Measurements from ENCODE around the gene MTFMT.
A peak's percentile ranks its signal among the peaks of the same experiment; 100 is the strongest.
"Not testable (repeated sequence)": the region's sequence is repeated elsewhere in the genome, so short reads cannot be mapped to it uniquely, and the experiment has no call there.

The MTFMT gene

GRCh38 chr15:65034719-65035118 lies 5.3 kb upstream of the MTFMT start:
- no peak for DNase-seq

DNA sequence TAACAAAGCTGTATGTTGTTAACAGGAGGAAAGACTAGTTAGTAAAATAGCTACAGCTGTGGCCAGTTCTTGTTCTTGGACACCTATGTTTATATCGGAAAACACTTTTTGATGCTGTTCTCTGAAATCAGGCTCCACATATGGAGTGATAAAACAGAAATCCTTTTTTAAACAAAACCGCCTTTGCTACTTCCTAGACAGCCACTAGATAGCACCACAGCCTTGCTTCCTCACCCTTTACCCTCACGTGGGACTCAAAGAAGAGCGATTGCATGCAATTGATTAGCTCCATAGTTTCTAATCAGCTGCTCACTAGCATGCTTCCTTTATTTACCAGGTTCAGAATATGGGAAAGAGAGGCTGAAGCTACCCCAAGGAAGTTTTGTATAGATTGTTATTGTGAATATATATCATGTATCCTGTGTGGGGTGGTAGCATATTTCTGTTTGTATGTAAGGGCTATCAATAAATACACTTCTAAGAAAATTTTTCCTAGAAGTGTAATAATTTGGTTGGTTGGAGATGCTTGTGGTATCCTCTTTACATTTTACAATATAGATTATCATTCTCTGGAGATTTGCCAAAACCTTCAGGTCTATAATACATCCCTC lies 4.3 kb upstream of the MTFMT start:
- peak in 1 of 2 experiments; percentile 6 for DNase-seq

- DNase-seq = peak; percentile 9 to 45
These were observed 3.5 kb upstream of the MTFMT start for GRCh38 chr15:65032801-65033537.

DNA sequence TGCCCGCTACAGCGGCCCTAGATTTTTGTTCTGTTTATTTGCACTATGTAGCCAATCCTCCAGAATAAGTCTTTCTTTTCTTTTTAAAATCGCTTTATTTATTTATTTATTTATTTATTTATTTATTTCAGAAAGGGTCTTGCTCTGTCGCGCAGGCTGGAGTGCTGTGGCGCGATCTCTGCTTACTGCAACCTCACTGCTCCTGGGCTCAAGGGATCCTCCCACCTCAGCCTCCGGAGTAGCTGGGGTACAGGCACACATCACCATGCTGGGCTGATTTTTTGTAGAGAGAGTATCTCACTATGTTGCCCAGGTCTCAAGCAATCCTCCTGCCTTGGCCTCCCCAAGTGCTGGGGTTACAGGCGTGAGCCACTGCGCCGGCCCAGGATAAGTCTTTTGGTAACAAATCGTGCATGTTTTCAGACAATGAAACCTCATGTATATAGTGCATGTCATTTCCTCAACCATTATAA lies 333 bp upstream of the MTFMT start:
- no peak for DNase-seq

GRCh38 chr15:65028338-65028737 lies 1.1 kb downstream of the MTFMT start:
- DNase-seq = no peak

DNA sequence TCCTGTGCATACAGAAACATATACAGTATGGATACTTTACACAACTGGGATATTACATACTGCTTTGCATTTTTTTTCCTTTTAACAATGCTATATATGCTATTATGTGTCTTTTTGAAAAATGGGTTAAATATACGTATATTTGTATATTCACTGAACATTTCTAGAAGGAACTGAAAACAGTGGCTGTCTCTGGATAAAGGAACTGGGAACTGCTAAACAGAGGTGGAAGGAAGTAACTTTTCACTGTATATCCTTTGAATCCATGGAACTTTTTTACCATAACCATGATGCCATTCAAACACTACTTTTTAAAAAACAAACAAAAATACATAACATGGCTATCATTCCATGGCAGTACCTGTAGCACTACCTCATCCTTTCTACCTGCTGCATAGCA lies 1.8 kb downstream of the MTFMT start:
- no peak for DNase-seq

DNA sequence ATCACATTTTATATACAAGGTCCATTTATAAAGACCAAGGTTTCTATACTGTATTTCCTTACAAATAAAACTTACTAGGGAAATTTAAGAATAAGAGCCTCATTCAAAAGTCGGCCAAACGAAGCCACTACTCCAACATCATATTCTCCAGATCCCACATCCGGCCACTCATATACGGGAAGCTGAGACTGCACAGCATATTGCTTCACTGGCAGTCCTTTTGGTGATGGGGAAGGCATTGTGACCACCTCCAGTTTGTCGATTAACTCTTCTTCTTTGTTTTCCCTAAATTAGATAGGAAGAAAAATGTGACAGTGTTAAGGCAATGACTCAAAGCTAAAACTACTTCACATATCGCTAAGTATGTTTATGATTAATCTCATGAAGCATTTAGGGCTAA lies 2.7 kb downstream of the MTFMT start:
- DNase-seq = no peak

- DNase-seq = no peak
These were observed 8.0 kb downstream of the MTFMT start for GRCh38 chr15:65021488-65021887.

GRCh38 chr15:65020419-65020818 lies 9.0 kb downstream of the MTFMT start:
- DNase-seq = no peak

DNA sequence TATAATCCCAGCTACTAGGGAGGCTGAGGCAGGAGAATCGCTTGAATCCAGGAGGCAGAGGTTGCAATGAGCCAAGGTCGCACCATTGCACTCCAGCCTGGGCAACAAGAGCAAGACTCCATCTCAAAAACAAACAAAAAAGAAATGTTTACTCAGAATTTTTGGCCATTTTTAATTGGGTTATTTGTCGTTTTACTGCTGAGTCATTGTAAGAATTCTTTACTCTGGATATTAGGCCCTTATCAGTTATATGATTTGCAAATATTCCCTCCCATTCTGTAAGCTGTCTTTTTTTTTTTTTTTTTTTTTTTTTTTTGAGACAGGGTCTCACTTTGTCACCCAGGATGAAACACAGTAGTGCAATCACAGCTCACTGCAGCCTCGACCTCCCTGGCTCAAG lies 18.2 kb downstream of the MTFMT start:
- DNase-seq = not testable (repeated sequence)

DNA sequence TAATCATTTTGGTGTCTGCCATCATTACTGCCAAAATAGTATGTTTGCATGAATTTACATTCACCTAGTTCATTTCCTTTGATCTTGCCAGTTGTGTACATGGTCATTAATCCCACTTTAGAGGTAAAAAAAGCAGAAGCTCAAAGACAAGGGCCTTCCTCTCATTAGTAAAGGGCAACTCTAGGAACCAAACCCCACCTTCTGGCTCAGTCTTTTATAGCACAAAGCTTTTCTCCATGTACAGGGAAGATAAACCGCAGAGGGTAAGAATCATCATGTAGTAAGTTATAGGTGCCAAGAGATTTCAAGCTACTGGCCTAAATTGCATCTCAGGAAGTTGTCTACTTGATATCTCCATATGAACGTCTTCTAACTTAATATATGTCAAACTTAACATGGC lies 20.5 kb downstream of the MTFMT start:
- no peak for DNase-seq

DNA sequence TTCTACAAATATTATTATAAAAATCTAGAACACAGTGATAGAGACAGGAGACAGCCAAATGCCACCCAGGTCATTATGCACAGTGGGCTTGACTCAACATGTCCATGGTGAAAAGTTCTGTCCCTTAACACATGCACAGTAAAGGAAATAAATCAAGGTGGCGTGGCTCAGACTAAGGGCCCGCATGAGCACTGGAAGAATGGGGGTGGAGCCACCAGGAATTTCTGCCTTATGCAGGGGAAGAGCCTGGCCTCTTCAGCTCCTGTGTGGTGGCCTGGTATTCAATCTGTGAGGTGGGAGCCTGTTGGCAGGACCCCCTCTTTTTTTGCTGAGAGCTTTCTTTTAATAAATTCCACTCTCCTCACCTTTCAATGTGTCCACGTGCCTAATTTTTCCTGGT lies 22.6 kb downstream of the MTFMT start:
- no peak for DNase-seq

GRCh38 chr15:65004993-65005392 lies 24.4 kb downstream of the MTFMT start:
- DNase-seq = no peak

GRCh38 chr15:64997745-64998375 lies 31.6 kb downstream of the MTFMT start:
- DNase-seq = no peak

DNA sequence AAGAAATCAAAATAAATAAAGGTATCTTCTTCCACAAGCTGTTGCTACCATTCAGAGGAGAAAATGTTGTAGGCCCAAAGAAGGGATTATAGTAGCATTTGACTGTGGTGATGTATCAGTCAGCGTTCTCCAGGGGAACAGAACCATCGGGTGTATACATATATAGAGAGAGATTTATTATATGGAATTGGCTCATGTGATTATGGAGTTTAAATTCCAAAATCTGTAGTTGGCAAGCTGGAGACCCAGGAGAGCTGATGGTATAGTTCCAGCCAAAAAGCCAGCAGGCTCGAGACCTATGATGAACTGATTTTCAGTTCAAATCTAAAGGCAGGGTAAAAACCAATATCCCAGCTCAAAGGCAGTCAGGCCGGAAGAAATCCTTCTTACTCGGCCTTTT lies 32.4 kb downstream of the MTFMT start:
- no peak for DNase-seq

GRCh38 chr15:64993290-64993689 lies 36.1 kb downstream of the MTFMT start:
- DNase-seq = no peak

GRCh38 chr15:64991536-64992135 lies 37.8 kb downstream of the MTFMT start:
- no peak for DNase-seq

- no peak for DNase-seq
These were observed 39.3 kb downstream of the MTFMT start for GRCh38 chr15:64990168-64990470.

DNA sequence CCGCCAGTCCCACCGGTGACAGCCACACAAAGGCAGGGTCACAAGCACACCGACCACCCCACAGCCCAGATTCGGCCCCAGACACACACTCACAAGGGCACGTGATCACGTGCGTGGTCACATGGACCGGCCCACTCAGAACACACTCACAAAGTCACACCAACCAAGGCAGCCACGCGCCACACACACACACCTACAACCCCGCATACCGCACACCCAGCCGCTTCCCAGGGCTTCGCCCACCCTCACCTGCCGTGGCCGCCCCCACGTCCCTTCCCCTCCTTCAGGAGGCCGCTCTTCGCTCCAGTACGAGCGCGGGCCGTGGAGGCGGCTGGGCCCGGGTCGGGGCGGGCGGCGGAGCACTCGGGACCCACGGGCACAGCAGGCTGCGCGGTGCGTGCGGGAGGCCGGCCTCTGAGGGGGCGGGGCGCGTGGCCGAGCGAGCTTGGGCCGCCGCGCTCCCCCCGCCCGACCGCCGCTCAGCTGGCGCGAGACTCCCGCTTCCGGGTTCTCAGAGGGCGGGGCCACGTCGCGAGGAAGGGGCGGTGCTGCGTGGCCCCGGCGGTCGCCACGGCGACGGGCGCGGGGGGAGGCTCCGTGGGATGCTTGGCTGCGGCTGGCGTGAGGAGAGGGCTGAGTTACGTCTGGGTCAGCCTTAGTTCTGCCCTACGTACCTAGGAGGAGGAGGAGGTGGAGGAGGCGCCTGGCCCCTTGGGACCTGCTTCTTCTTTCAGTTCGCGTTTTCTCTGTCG lies 39.8 kb downstream of the MTFMT start, which contains the start of gene SPG21:
Gene SPG21, minus strand, starts transcription at position 499 of the 752 bp plus-strand sequence. CDS start 6,345 bp downstream, outside the sequence.
- peak; percentile 81 to 84 for DNase-seq

- no peak for DNase-seq
These were observed 42.3 kb downstream of the MTFMT start for GRCh38 chr15:64987136-64987535.

GRCh38 chr15:64985366-64986033 lies 43.9 kb downstream of the MTFMT start:
- DNase-seq = no peak

- no peak for DNase-seq
These were observed 47.0 kb downstream of the MTFMT start for GRCh38 chr15:64982472-64982871.

Measured in NCI-H1930 (cell line).